Skin of body (tissue), 2 donors: ENCODE data around the gene ITGA2. TPM values are rescaled to one million over a fixed set of nuclear protein-coding genes. Genes with fewer than 3 reads are reported as not detected.
"Not testable (repeated sequence)": the region's sequence is repeated elsewhere in the genome, so short reads cannot be mapped to it uniquely, and the experiment has no call there.

Source experiments
- DNase-seq: peaks from one replicate; lab custom pipeline; 2025; lab: John Stamatoyannopoulos, UW
- total RNA-seq: library from RNA; depleted of rRNA; stranded (reverse); fragments of >200 nt; gene quantifications from one replicate; pipeline ENCODE4 v1.2.3, GENCODE V29; 2014

Gene ITGA2
- total RNA-seq, 1 donor from 2014 or later = 36.5 TPM

GRCh38 chr5:53095931-53096525 is 106.9 kb downstream of the ITGA2 start:
- peak; percentile 44 for DNase-seq

GRCh38 chr5:53099546-53099945 is 110.4 kb downstream of the ITGA2 start:
- DNase-seq = no peak

DNA sequence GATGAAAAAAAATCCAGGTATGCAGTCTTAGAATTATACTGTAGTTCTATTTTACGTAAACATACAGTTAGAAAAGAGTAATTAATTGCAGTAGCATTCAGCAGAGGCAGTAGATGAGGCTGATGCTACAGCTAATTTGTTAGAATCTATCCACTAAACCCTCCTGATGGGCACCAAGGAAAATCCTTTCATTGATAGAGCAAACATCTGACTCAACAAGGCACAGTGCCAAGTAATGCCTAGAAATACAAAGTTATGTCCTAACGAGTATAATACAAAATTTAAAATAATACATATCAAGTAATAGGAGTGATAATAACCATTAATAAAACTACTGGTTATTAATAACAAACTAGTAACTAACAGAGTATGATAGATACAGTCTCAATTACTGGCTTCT is 111.5 kb downstream of the ITGA2 start:
- DNase-seq = no peak

DNA sequence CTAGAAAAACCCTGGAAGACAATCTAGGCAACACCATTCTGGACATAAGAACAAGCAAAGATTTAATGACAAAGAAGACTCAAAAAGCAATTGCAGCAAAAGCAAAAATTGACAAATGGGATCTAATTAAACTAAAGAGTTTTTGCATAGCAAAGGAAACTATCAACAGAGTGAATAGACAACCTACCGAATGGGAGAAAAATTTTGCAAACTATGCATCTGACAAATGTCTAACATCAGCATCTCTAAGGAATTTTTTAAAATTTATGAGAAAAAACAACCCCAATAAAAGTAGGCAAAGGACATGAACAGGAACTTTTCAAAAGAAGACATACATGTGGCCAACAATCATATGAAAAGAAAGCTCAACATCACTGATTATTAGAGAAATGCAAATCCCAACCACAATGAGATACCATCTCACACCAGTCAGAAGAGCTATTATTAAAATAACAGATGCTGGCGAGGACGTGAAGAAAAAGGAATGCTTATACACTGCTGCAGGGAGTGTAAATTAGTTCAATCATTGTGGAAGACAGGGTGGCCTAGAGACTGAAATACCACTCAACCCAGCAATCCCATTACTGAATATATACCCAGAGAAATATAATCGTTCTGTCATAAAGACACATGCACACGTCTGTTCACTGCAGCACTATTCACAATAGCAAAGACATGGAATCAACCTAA is 116.6 kb downstream of the ITGA2 start:
- DNase-seq = no peak

GRCh38 chr5:53109056-53109442 is 119.9 kb downstream of the ITGA2 start:
- peak; percentile 26 for DNase-seq

DNA sequence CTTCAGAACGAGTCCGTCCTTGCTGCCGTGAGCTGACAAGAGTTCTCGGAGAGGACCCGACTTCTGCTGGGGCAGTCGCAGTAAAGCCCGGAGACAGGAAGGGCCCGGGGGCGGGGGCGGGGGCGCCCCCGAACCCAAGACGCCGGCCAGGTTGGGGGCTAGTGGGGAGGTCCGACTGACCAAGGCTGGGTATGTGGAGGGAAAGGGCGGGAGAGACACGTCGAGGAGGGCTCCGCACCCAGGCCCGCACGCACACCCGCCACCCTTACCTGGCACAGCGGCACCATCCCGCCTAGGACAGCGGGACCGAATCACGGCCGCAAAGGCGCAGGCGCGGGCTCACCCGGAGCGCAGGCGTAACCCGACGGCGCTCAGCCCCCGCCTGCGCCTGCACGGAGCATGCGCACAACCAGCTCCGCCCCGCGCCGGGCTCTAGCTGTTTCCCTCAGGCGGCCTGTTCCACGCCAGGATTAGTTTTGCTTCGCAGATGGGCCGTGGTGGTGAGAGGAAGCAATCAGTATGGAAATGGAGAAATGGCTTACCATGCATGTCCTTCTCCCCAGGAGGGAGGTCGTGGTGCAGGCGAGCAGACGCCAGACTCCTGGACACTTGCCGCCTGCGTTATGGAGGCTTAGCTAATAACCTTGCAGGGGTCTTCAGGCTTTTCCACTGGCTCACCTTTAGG is 120.4 kb downstream of the ITGA2 start, which contains the start of gene MOCS2:
TSS of gene MOCS2 (minus strand) at position 315 of the 685 bp plus-strand sequence. CDS start 2,583 bp downstream, outside the sequence.
- DNase-seq = peak; percentile 89

GRCh38 chr5:53110156-53110555 is 121.0 kb downstream of the ITGA2 start:
- DNase-seq = no peak

- no peak for DNase-seq
These were observed 122.0 kb downstream of the ITGA2 start for GRCh38 chr5:53111139-53111538.

- not testable (repeated sequence) for DNase-seq
These were observed 123.2 kb downstream of the ITGA2 start for GRCh38 chr5:53112307-53112706.

DNA sequence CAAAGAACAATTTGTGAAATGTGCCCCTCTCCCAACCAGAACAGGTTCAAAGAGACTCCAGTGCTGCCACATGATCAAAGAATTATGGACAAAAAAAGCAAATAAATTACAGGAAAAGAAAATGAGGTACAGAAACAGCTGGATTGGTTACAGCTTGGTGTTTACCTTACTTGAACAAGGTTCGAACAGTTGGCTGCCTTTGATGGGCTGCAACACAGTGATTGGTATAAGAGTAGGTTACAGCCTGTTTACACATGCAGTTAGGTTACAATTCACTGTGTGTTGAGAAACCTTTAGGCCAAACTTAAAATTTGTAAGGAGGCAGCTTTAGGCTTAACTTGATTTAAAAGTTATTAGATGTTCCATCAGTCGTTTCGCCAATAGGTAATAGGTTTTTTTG is 123.8 kb downstream of the ITGA2 start:
- no peak for DNase-seq

- no peak for DNase-seq
These were observed 124.8 kb downstream of the ITGA2 start for GRCh38 chr5:53113947-53114346.

- DNase-seq = no peak
These were observed 125.8 kb downstream of the ITGA2 start for GRCh38 chr5:53114988-53115387.

DNA sequence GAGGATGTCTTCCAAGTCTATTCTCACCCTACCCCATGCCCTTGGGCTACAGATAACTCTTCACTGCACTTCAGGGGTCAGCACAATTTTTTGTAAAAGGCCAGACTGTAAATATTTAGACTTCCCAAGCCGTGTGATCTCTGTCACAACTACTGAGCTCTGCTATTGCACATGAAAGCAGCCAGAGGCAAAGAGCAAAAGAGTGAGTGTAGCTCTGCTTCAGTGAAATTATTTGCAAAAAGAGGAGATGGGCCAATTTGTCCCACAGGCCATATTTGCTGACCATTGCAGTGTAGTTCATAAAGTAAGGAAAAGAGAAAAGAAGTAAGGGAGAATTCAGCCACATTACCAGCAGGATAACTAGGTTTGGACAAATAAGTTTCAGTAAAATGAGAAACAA is 127.4 kb downstream of the ITGA2 start:
- DNase-seq = no peak

- DNase-seq = no peak
These were observed 129.7 kb downstream of the ITGA2 start for GRCh38 chr5:53118879-53119278.

DNA sequence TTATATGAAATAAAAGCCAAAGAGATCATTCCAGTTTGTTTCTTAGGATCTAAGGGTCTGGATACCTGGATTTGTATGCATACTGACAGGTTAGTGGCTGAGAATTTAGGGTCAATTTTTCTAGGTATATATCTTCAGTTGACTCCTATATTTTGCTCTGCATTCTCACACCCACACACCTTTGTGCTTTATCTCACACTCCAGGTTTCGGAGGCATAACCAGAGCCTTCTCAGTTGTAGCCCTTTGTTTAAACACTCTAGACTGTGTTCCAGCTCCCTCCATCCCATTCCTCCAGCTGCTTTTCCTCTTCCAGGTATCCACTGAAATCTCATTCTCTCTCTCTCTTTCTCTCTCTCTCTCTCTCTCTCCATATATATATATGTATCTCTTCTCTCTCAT is 131.0 kb downstream of the ITGA2 start:
- DNase-seq = no peak

GRCh38 chr5:53123702-53124101 is 134.6 kb downstream of the ITGA2 start:
- DNase-seq = no peak

DNA sequence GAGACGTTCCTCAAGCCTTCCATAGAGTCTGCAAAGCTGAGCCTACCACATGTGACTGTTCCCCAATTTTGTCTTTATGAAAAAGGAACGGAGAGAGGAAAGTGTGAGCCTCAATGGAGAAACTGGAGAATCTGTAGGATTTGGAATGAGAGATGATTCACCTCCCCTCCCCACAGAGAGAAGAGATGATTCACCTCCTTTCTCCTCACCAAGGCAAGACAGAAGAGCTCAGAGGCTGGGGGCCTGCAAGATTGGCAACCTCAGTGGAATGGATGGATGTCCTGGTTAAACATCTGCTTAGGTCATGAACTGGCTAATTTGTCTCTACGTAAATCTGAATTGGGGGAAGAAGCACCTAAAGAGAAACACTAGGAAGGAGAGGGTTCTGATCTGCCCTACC is 137.4 kb downstream of the ITGA2 start:
- DNase-seq = no peak

GRCh38 chr5:53127107-53127506 is 138.0 kb downstream of the ITGA2 start:
- no peak for DNase-seq

DNA sequence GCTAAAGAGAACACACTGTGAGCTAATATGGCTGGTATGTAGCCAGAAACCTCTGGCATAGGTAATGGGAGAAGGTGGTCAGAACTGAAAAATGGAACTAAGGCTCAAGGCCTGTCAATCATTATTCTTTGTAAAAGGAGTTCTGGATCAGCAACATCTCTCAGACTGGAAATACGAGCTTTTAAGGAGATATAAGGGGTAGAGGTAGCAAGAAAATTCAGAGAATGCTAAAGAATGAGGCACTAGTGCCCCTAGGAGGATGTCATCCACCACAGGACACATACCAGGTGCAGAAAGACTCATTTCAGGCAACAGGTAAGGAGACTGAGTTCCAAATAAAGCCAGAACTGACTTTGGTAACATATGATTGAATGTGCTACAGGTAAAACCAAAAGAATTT is 139.3 kb downstream of the ITGA2 start:
- DNase-seq = no peak

DNA sequence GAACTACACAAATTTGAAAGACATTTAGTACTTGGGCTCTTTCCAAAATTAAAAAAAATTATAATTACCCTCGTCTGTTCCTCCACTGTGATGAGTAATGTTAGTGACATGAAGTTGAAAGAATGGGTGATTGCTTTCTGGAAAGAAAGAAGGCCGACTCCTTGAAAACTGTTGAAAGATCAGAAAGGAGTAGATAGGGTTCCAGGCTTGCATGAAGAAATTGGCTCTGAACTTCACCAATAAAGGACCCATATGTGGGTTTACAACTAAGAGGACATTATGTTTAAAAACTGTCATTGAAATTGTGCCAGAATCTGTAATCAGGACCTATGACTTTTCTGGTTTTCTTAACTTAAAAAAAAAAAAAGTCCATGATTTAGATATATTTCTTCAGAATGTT is 141.1 kb downstream of the ITGA2 start:
- peak; percentile 89 for DNase-seq

DNA sequence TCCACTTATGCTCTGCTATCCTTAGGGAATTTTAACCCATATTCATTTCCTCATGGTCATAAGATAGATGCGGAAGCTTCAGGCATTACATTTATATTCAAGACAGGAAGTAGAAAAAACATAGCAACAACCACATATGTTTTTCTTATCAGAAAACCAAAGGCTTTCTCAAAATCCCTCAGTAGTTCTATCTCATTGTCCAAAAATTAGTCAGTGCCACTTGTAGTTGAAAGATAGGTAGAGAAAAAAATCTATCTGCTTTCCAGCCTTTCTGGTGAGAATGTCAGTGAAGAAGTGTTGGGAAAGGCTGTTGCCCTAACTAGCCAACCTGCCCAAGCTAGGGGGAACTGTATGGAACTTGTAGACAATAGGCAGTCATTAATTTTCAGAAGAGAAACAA is 143.9 kb downstream of the ITGA2 start:
- no peak for DNase-seq
